GM19324 (cell line): ENCODE data around the gene PLPPR2.
"Not testable (repeated sequence)": the region's sequence is repeated elsewhere in the genome, so short reads cannot be mapped to it uniquely, and the experiment has no call there.

Experiments used
- ATAC-seq: cut with Tn5 transposase; IDR thresholded peaks from one replicate; pipeline ENCODE4 v1.9.1; 2021; ENCODE audit warnings: mild to moderate bottlenecking, moderate library complexity; ENCODE audit not compliant: unreplicated experiment, low FRiP score

PLPPR2 gene

GRCh38 chr19:11355160-11356073 is at the start of gene PLPPR2:
Gene PLPPR2, plus strand, starts transcription at chr19:11355432. Its CDS starts 2,242 bp downstream, at chr19:11357674.
- ATAC-seq: peak; percentile 43

- ATAC-seq: no peak
Observed at GRCh38 chr19:11306337-11306736, 48.9 kb upstream of the PLPPR2 start.

GRCh38 chr19:11320278-11320995 is 34.8 kb upstream of the PLPPR2 start:
- not testable (repeated sequence) for ATAC-seq

- no peak for ATAC-seq
Observed at GRCh38 chr19:11321191-11322126, 33.8 kb upstream of the PLPPR2 start.

- ATAC-seq: no peak
Observed at GRCh38 chr19:11322269-11323024, 32.8 kb upstream of the PLPPR2 start.

GRCh38 chr19:11323601-11324078 is 31.6 kb upstream of the PLPPR2 start:
- no peak for ATAC-seq

GRCh38 chr19:11324079-11324661 is 31.1 kb upstream of the PLPPR2 start:
- ATAC-seq: no peak

- ATAC-seq: no peak
Observed at GRCh38 chr19:11324748-11325389, 30.4 kb upstream of the PLPPR2 start.

- no peak for ATAC-seq
Observed at GRCh38 chr19:11325544-11325943, 29.7 kb upstream of the PLPPR2 start.

GRCh38 chr19:11330127-11330526 is 25.1 kb upstream of the PLPPR2 start:
- ATAC-seq: no peak

- ATAC-seq: no peak
Observed at GRCh38 chr19:11331502-11331901, 23.7 kb upstream of the PLPPR2 start.

GRCh38 chr19:11332822-11333221 is 22.4 kb upstream of the PLPPR2 start:
- ATAC-seq: no peak

GRCh38 chr19:11333838-11334237 is 21.4 kb upstream of the PLPPR2 start:
- not testable (repeated sequence) for ATAC-seq

- no peak for ATAC-seq
Observed at GRCh38 chr19:11335449-11336146, 19.6 kb upstream of the PLPPR2 start.

- ATAC-seq: no peak
Observed at GRCh38 chr19:11337080-11337479, 18.2 kb upstream of the PLPPR2 start.

- no peak for ATAC-seq
Observed at GRCh38 chr19:11338121-11338520, 17.1 kb upstream of the PLPPR2 start.

GRCh38 chr19:11338569-11339253 is 16.5 kb upstream of the PLPPR2 start:
- ATAC-seq: no peak
